ENCODE data around the gene ALDOA.

The ALDOA gene

DNA sequence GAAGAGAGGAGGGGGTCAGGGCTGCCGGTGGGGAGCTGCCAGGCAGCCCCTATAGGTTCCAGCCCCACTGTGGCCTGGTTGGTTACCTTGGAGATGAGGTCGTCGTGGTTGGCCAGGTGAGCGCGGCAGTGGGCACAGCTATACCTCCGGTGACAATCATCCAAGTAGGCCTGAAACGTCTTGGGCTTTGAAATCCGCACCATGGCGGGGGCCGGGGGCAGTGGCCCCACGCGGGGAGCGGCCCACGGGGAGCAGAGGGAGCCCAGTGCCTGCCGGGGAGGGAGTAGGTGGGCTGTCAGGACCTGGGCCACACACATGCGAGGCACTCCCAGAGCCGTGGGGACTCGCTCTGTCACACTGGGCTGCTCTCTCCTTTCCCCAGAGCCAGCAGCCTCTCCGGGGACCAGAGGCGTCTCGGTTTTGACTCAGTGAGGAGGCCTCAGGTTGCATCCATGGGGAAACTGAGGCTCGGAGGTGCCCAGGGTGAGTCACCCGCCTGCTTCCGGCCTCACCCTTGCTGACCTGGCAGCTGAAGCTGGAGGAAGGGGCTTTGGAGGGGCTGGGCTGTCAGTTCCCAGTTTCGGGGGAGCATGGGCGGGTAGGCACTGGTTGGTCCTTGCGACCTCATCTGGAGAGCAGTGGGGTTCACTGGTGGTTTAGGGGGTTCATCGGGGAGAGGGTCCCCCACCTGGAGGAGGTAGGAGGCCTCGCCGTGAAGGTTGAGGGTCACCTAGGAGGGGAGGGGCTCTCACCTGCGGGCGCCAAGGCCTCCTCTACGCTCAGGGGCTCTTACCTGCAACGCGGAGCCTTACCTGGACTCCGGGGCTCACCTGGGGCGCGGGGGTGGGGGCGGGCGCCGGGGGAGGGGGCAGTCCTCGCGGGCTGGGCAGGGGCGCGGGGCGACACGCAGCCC lies 29.9 kb downstream of the ALDOA start:
- H3K27me3 ChIP-seq (ENCODE audit: control insufficient read depth in 1 of 2, insufficient read depth in 2 of 2, low read length in 2 of 2) = no peaks in the 10 kb centered on the region
- peak overlapping the region; percentile 93 for H3K27ac ChIP-seq (ENCODE audit: low read depth, low read length)
- peak overlapping the region; percentile 75 to 93 for H3K4me3 ChIP-seq (ENCODE audit: low read depth in 1 of 2, low read length in 2 of 2)
- no peaks in the 10 kb centered on the region for H3K9me3 ChIP-seq (ENCODE audit: low read length)
- H3K9ac ChIP-seq (ENCODE audit: low read length) = peak overlapping the region; percentile 82
- H3K36me3 ChIP-seq (ENCODE audit: insufficient read depth, low read length) = peaks cover 14% of the 10 kb centered on the region
- H3K4me1 ChIP-seq (ENCODE audit: insufficient read depth, low read length) = peaks cover 25% of the 10 kb centered on the region

DNA sequence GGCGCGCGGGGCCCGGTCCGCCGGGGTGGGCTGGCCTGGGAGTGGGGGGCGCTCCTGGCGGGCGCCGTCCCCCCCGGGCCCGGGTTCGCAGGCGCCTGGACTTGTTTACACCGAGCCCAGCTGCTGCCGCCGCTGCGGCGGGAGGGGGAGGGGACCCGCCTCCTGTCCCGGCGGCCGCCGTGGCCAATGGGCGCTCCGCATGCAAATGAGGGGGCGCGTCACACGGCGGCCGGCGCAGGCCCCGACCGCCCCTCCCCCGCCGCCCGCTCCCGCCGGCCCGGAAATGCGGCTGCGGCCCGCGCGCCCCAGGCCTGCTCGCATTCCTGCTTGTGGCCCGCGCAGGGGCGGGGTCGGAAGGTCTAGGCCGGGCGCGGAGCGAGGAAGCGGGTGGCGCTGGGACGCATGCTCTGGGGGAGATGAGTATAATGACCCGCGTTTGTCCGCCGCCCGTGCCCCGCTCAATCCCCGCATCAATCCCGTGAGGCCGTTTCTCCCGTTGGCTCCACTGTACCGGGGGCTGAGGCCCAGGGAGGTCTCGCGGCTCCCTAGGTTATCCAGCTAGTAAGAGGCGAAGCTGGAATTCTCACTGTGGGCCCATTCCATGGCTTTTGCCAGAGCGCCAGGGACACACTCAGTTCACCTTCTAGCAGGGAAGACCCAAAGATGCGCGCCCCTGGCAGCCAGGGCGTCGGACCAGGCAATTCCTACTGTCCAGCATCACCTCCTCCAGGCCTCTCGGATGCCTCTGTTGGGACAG lies 30.7 kb downstream of the ALDOA start, which contains the start of gene YPEL3:
TSS of gene YPEL3 (minus strand) at position 109 of the 757 bp plus-strand sequence. CDS start 731 bp downstream, outside the sequence.
- Histone ChIP-seq H3K9ac (ENCODE audit: low read length) (peak within 1 kb of the TSS; percentile 82), H3K27ac (ENCODE audit: low read depth, low read length) (peak within 1 kb of the TSS; percentile 95), H3K36me3 (ENCODE audit: insufficient read depth, low read length) (peaks cover 14% of the 10 kb centered on the region), H3K4me3 (ENCODE audit: low read depth in 1 of 2, low read length in 2 of 2) (peak within 1 kb of the TSS; percentile 75 to 93), H3K4me1 (ENCODE audit: insufficient read depth, low read length) (peaks cover 25% of the 10 kb centered on the region), H3K27me3 (ENCODE audit: control insufficient read depth in 1 of 2, insufficient read depth in 2 of 2, low read length in 2 of 2) (no peaks in the 10 kb centered on the region), H3K9me3 (ENCODE audit: low read length) (no peaks in the 10 kb centered on the region)

DNA sequence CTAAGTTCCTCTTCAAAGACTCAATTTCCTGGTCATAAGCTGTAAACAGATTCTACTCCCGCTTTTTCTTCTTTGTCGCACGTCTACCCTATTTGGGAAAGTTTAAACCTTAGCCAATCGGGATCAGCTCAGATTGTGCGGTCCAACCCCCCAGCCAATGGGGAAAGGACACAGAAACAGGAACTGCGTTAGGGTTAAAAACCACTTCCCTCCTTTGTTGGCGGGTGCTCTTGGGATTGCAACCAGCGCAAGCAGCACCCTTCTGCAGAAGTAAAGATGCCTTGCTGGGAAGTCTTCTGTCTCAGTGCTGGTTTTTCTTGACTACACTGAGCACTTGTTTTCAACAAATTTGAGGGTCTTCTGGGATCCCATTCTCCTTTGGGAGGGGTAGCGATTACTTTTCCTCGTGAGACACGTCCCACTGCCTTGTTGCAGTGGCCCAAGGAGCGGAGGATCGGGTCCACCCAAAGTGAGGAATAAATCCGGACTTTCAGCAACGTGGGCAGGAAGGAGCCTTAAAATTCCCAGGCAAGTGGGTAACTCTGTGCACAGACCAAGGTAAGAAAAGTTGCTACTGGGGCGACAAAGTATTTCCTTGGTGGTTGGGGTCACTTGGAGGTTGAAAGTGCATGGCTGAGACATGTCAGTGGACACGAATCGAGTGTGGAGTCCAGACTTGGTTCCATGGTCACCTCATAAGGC lies 31.5 kb downstream of the ALDOA start:
- Histone ChIP-seq H3K36me3 (ENCODE audit: insufficient read depth, low read length) (peaks cover 14% of the 10 kb centered on the region), H3K4me1 (ENCODE audit: insufficient read depth, low read length) (peaks cover 25% of the 10 kb centered on the region), H3K27ac (ENCODE audit: low read depth, low read length) (peak overlapping the region; percentile 95), H3K27me3 (ENCODE audit: control insufficient read depth in 1 of 2, insufficient read depth in 2 of 2, low read length in 2 of 2) (no peaks in the 10 kb centered on the region), H3K9me3 (ENCODE audit: low read length) (no peaks in the 10 kb centered on the region), H3K4me3 (ENCODE audit: low read depth in 1 of 2, low read length in 2 of 2) (peak overlapping the region; percentile 47 to 67), H3K9ac (ENCODE audit: low read length) (peak overlapping the region; percentile 76)

DNA sequence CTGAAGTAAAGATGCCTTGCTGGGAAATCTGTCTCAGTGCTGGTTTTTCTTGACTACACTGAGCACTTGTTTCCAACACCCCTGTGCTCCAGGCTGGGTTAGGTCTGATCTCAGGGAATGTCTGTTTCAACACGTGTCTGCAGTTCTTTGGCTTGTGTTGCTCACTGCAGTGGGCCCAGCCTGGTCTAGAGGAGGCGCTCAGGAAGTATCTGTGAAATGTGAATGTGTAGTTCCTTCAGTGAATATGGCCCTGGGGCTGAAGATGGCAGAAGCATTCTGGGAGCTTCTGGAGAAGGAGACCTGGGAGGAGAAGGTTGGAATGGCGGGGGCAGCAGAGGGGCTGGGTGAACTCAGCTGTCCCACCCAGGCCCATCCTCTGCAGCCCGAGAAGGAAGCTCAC lies 38.5 kb downstream of the ALDOA start:
- no peaks in the 10 kb centered on the region for H3K9me3 ChIP-seq (ENCODE audit: low read length)
- no peaks in the 10 kb centered on the region for H3K4me1 ChIP-seq (ENCODE audit: insufficient read depth, low read length)
- no peak overlapping the region for H3K27ac ChIP-seq (ENCODE audit: low read depth, low read length)
- H3K9ac ChIP-seq (ENCODE audit: low read length) = no peak overlapping the region
- H3K36me3 ChIP-seq (ENCODE audit: insufficient read depth, low read length) = peaks cover 21% of the 10 kb centered on the region
- no peak overlapping the region for H3K4me3 ChIP-seq (ENCODE audit: low read depth in 1 of 2, low read length in 2 of 2)
- no peaks in the 10 kb centered on the region for H3K27me3 ChIP-seq (ENCODE audit: control insufficient read depth in 1 of 2, insufficient read depth in 2 of 2, low read length in 2 of 2)

DNA sequence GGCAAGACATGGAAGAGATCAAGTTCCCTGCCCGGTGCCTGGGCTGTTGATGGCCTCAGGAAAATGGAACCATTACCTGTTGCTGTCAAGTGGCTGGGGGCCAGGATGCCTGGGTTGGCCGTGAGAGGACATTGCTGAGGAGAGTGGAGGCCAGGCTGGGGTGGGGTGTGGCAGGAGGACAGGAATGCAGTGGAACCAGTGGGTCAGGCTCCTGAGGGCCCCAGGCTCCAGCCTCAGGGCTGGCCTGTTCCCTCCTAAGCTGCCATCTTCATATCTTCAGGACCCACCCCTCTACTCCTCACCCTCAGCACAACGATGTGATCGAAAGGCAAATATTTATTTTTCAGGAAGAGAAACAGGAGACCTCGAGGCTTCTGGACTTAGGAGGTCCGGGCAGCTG lies 38.9 kb downstream of the ALDOA start:
- Histone ChIP-seq H3K36me3 (ENCODE audit: insufficient read depth, low read length) (peaks cover 21% of the 10 kb centered on the region), H3K27me3 (ENCODE audit: control insufficient read depth in 1 of 2, insufficient read depth in 2 of 2, low read length in 2 of 2) (no peaks in the 10 kb centered on the region), H3K27ac (ENCODE audit: low read depth, low read length) (no peak overlapping the region), H3K9ac (ENCODE audit: low read length) (no peak overlapping the region), H3K4me1 (ENCODE audit: insufficient read depth, low read length) (no peaks in the 10 kb centered on the region), H3K4me3 (ENCODE audit: low read depth in 1 of 2, low read length in 2 of 2) (no peak overlapping the region), H3K9me3 (ENCODE audit: low read length) (no peaks in the 10 kb centered on the region)

DNA sequence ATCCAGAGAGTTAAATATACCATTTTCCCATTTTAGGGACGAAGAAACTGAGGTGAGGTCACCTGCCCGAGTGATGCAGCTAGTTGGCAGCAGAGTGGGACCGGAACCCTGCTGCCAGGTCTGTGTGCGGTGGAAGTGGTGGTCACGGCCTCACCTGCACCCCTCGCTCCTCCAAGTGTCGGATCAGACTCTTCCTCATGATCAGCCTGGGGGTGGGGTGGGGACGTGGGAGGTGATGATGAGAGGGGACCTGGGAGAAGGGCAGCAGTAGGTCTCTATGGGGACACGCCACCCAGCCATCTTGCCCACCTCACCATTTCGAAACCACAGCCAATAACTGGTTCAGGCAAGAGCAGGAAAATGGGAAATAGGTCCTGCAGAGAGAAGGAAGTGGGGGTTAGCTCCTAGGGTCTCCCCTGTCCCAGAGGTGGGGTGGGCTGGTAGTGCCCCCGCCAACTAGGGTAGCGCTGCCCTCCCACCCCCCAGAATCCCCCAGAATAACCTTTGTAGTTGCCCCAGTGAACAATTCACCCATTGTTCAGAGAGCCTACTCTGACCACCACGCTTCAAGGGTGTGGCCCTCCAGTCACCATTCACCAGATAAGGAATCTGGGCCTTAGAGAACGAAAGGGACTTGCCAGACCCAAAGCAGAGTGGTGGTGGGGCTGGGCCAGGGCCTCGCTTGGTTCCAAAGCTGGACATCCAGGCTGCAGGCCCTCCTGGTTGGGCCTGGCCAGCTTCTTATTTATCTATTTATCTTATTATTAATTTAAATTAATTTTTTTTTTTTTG lies 42.7 kb downstream of the ALDOA start:
- no peaks in the 10 kb centered on the region for H3K27me3 ChIP-seq (ENCODE audit: control insufficient read depth in 1 of 2, insufficient read depth in 2 of 2, low read length in 2 of 2)
- no peak overlapping the region for H3K4me3 ChIP-seq (ENCODE audit: low read depth in 1 of 2, low read length in 2 of 2)
- H3K36me3 ChIP-seq (ENCODE audit: insufficient read depth, low read length) = peaks cover 35% of the 10 kb centered on the region
- H3K9me3 ChIP-seq (ENCODE audit: low read length) = no peaks in the 10 kb centered on the region
- no peak overlapping the region for H3K9ac ChIP-seq (ENCODE audit: low read length)
- H3K27ac ChIP-seq (ENCODE audit: low read depth, low read length) = no peak overlapping the region
- H3K4me1 ChIP-seq (ENCODE audit: insufficient read depth, low read length) = peaks cover 1% of the 10 kb centered on the region

DNA sequence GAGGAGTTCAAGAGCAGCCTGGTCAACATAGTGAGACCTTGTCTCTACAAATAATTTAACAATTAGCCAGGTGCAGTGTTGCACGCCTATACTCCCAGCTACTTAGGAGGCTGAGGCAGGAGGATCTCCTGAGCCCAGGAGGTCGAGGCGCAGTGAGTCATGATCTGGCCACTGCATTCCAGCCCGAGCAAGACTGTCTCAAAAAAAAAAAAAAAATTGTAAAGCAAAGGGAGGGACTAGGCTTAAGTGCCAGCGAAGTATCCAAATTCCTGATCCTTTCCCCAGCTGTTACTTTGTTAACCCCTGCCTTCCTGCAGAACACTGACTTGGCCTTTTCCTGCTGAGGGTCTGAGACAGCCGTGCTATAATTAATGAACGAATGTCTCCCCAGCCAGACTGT lies 45.1 kb downstream of the ALDOA start:
- Histone ChIP-seq H3K9ac (ENCODE audit: low read length) (no peak overlapping the region), H3K27ac (ENCODE audit: low read depth, low read length) (no peak overlapping the region), H3K27me3 (ENCODE audit: control insufficient read depth in 1 of 2, insufficient read depth in 2 of 2, low read length in 2 of 2) (no peaks in the 10 kb centered on the region), H3K4me3 (ENCODE audit: low read depth in 1 of 2, low read length in 2 of 2) (no peak overlapping the region), H3K36me3 (ENCODE audit: insufficient read depth, low read length) (peaks cover 39% of the 10 kb centered on the region), H3K9me3 (ENCODE audit: low read length) (no peaks in the 10 kb centered on the region), H3K4me1 (ENCODE audit: insufficient read depth, low read length) (peaks cover 5% of the 10 kb centered on the region)

DNA sequence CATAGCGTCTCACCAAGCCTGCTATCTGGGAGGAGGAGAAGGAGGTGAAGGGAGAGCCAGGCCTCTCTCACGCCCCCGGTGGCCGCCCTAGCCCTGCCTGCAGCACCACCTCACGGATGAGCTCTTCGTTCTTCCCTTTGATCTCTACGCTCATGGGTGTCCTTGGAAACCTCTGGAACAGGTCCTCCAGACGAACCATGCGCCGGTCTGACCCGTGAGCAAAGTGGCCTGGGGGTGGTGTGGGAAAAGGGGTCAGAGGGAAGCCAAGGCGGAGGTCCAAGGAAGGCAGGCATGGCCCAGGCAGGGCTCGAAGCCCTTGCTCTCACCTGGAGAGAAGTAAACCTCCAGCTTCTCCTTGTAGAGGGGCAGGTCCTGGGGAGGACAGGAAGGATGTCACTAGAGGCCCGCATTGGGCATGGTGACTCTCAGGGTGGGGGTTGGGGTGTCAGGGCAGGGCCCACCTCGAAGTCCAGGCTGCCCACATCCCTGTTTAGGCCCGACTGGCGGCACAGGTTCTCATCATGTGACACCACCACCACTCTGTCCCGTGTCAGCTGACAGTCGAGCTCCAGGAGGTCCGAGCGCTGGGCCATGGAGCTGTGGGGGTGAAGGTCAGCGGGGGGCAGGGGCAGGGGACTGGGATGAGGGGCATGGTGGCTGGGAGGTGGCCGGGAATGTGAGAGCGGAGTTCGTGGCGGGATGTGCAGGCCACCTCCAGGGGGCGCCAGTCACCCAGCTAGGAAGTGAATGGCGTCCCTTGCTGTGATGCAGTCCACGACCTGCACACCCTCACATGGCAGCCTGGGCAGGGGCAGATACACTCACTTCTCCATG lies 46.9 kb downstream of the ALDOA start:
- H3K27ac ChIP-seq (ENCODE audit: low read depth, low read length) = no peak overlapping the region
- no peak overlapping the region for H3K9ac ChIP-seq (ENCODE audit: low read length)
- peaks cover 49% of the 10 kb centered on the region for H3K36me3 ChIP-seq (ENCODE audit: insufficient read depth, low read length)
- no peaks in the 10 kb centered on the region for H3K27me3 ChIP-seq (ENCODE audit: control insufficient read depth in 1 of 2, insufficient read depth in 2 of 2, low read length in 2 of 2)
- no peak overlapping the region for H3K4me3 ChIP-seq (ENCODE audit: low read depth in 1 of 2, low read length in 2 of 2)
- peaks cover 5% of the 10 kb centered on the region for H3K4me1 ChIP-seq (ENCODE audit: insufficient read depth, low read length)
- H3K9me3 ChIP-seq (ENCODE audit: low read length) = no peaks in the 10 kb centered on the region

DNA sequence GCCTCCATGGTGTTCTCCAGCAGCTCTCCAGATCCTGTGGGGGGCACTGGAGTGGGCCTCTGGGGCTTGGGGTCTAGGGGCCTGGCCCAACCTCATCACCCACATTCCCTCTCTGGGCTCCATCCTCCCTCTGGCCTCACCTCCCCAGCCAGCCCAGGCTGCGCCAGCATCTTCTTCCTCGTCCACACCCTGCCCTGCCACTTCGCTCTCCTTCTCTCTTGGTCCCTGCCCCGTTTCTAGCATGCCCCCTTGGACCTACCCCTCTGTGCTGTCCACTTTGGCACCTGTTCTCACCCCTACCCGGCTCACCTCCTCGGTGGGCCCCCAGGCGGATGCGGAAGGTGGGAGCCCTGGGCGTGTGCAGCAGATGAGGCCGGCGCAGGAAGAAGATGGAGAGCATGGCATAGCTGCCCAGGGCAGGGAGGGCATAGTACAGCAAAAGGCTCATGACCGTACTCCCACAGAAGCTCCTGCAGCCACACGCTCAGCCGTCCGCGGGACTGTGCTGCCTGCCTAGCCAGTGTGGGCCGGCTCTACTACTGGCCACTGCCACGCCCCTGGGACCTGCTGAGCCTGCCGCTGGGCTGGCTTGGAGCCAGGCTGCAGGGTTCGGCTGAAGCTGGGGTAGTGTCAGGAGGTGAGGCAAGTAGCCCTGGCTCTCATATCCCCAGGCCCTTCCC lies 47.6 kb downstream of the ALDOA start, which contains the start of gene GDPD3:
TSS of gene GDPD3 (minus strand) at position 507 of the 680 bp plus-strand sequence. CDS start at position 448, 59 bp downstream.
- Histone ChIP-seq H3K27ac (ENCODE audit: low read depth, low read length) (no peak within 1 kb of the TSS), H3K9ac (ENCODE audit: low read length) (no peak within 1 kb of the TSS), H3K4me1 (ENCODE audit: insufficient read depth, low read length) (peaks cover 5% of the 10 kb centered on the region), H3K9me3 (ENCODE audit: low read length) (no peaks in the 10 kb centered on the region), H3K27me3 (ENCODE audit: control insufficient read depth in 1 of 2, insufficient read depth in 2 of 2, low read length in 2 of 2) (no peaks in the 10 kb centered on the region), H3K36me3 (ENCODE audit: insufficient read depth, low read length) (peaks cover 51% of the 10 kb centered on the region), H3K4me3 (ENCODE audit: low read depth in 1 of 2, low read length in 2 of 2) (no peak within 1 kb of the TSS)
